Sigmoid colon (tissue), 4 donors: ENCODE data around the gene EFCAB9.

Experiments
- CTCF ChIP-seq, 4 experiments: fragments of 450-650 bp in 3 of 4; fragments of 200-600 bp in 1 of 4; IDR thresholded peaks; one replicate each; pipeline ENCODE4 v1.5.1; 2016 to 2019; ENCODE audit warnings: antibody characterized with exemption in 4 of 4, mild to moderate bottlenecking in 3 of 4, moderate library complexity in 2 of 4
- POLR2A ChIP-seq, 2 donors: fragments of 450-650 bp; IDR thresholded peaks; one replicate each; pipeline ENCODE4 v1.6.1; 2016; ENCODE audit warnings: antibody characterized with exemption in 2 of 2, mild to moderate bottlenecking in 2 of 2, moderate library complexity in 2 of 2
- POLR2AphosphoS5 ChIP-seq, 4 donors: sonication (generic); formaldehyde crosslinking; IDR thresholded peaks; one replicate each; pipeline ENCODE4 v1.6.1; 2017; ENCODE audit warnings: antibody characterized with exemption in 4 of 4

GRCh38 chr5:172160506-172160905, 33.5 kb upstream of the EFCAB9 start:
- no peak for TF ChIP-seq CTCF (IDR thresholded peaks at IDR 0.05)
- TF ChIP-seq POLR2A (IDR thresholded peaks at IDR 0.05): no peak
- no peak for TF ChIP-seq POLR2AphosphoS5 (IDR thresholded peaks at IDR 0.05)
